HAP-1 (cell line): Measurements from ENCODE around the gene RGS6.

ENCODE experiments used
- DNase-seq, 2 experiments: peaks; one replicate each; pipeline ENCODE4 v3.0.0-alpha.2; 2016 to 2020; ENCODE audit warnings: low spot score in 2 of 2
- H3K27me3 ChIP-seq: fragments of 250-450 bp; sonication (Bioruptor Pico); 2 replicates; pipeline ENCODE4 v1.5.1; 2020; ENCODE audit warnings: low read depth, mild to moderate bottlenecking, moderate library complexity
- H3K36me3 ChIP-seq: fragments of 250-450 bp; sonication (Bioruptor Pico); replicated peaks from 2 replicates; pipeline ENCODE4 v1.5.1; 2020; ENCODE audit warnings: mild to moderate bottlenecking
- H3K4me1 ChIP-seq: fragments of 250-450 bp; sonication (Bioruptor Pico); 2 replicates; pipeline ENCODE4 v1.5.1; 2020; ENCODE audit warnings: mild to moderate bottlenecking
- H3K4me3 ChIP-seq: fragments of 250-450 bp; sonication (Bioruptor Pico); 2 replicates; pipeline ENCODE4 v1.5.1; 2020; ENCODE audit warnings: mild to moderate bottlenecking, moderate library complexity
- H3K9me3 ChIP-seq: fragments of 250-450 bp; sonication (Bioruptor Pico); 2 replicates; pipeline ENCODE4 v1.5.1; 2020; ENCODE audit warnings: mild to moderate bottlenecking, moderate library complexity
- in situ Hi-C: fragments of 300-500 bp; cut with MboI; formaldehyde crosslinking; loops from 3 replicates; pipeline ENCODE4 v1.14.3; 2020; ENCODE audit warnings: low sequenced_read_pairs, inconsistent platforms, mixed read lengths

The RGS6 gene

DNA sequence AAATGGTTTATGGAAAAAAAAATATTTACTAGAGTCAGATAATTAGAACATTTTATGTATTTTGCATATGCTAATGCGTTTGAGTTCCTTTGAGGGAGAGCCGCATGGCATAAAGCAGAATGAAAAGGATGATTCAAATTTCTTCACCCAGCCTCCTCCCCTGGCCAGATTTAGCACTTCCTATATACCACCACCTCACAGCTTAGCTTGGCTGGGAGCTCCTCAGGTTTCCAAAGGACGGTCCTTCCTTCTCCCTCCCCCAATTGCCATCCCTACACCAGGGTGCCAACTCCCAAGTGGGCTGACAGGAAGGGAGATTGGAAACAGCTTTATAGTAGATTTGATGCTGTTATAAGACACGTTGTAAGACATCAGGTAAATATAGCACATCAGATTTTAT, 157.4 kb downstream of the RGS6 start:
- in situ Hi-C loops = no loop called here

DNA sequence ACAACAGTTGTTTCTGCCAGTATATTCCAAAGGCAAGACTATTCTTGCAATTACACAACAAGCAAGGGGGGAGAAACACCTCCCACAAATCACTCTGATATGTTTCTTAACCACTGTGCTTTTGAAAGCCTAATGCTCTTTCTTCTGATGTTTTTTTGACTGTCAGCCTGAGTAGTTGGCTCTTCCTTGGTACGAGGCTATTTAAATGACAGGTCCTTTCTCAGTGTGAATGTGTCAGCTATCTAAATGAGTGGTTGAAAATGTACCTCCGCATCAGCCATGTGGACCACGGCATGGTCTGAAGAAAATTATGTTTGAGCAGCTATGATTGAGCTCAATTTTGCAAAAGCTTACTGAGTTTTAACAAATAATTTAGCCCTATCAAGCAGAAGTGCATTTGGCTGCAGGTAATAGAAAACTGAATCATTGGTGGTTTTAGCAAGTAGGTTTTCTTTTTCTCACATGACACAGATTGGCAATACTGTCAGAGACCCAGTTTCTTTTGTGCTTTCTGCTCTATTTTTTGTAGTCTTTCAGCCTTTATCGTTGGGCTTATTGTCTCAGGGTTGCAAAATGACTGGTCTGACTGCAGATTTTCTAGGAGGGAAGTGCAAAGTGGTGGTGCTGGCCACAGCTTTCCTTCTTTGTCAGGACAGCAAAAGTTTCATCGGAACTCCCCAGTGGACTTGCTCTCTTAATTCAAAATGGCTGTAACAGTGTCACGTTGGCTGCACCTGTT, 162.8 kb downstream of the RGS6 start:
- no peaks in the 10 kb centered on the region for H3K4me1 ChIP-seq
- H3K4me3 ChIP-seq = no peak overlapping the region
- H3K27me3 ChIP-seq = peaks cover 3% of the 10 kb centered on the region; the same call in 1 of the 2 replicates
- no peaks in the 10 kb centered on the region for H3K36me3 ChIP-seq
- in situ Hi-C loops = no loop called here
- no peaks in the 10 kb centered on the region for H3K9me3 ChIP-seq
- DNase-seq = no peak

More for the DNA sequence above, 157.4 kb downstream of the RGS6 start:
- DNase-seq = no peak
- Histone ChIP-seq H3K27me3 (no peaks in the 10 kb centered on the region), H3K36me3 (no peaks in the 10 kb centered on the region), H3K4me3 (no peak overlapping the region), H3K9me3 (no peaks in the 10 kb centered on the region), H3K4me1 (no peaks in the 10 kb centered on the region)

DNA sequence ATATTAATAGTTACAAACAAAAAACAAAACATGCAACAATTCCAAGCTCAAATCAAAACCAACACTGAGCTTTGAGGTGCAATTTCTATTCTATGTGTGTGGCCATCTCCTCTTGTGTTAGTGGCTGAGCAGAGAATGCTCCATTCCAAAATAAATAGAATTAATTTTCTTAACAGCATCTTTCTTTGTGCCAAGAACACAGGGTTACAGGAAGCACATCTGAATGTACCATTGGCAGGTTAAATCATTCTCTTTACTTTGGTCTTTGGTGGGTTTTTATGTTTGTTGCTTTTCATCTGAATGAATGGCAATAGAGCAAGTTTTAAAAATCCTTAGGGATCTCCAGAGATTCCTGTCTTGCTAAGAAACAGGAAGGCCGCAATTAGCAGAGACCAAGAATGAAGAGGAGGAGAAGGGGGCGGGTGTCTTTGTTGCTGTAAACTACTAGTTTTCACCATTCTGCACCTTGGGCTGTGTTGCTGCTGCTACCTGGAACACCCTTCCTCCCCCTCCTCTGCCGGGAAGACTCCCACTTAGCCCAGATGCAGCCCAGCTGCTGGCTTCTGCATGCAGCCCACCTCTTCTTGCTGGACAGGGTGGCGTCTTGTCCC, 165.0 kb downstream of the RGS6 start:
- no peaks in the 10 kb centered on the region for H3K36me3 ChIP-seq
- peaks cover 3% of the 10 kb centered on the region; the same call in 1 of the 2 replicates for H3K27me3 ChIP-seq
- no peaks in the 10 kb centered on the region for H3K9me3 ChIP-seq
- H3K4me3 ChIP-seq = no peak overlapping the region
- no peaks in the 10 kb centered on the region for H3K4me1 ChIP-seq
- DNase-seq = no peak
- in situ Hi-C loops = no loop called here

DNA sequence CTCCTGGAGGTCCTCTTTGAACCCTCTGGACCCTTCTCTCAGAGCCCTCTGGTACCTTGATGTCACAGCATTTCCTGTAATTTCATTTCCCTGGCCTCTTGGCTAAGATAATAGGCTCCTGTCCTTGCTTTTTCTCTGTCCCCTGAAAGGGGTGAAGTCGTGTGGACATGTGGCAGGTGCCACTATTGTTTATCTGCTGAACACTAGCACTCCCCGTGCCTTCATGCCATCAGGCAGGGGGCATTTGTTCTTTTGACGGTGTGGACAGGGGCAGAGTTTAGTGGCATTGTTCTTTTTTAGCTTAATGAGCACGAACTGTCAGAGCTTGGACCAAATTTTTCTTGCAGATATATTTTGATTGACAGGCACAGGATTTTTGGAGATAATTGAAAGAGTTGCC, 166.0 kb downstream of the RGS6 start:
- H3K4me3 ChIP-seq = no peak overlapping the region
- no peaks in the 10 kb centered on the region for H3K36me3 ChIP-seq
- H3K9me3 ChIP-seq = no peaks in the 10 kb centered on the region
- H3K4me1 ChIP-seq = no peaks in the 10 kb centered on the region
- peaks cover 5% of the 10 kb centered on the region; the same call in 1 of the 2 replicates for H3K27me3 ChIP-seq
- DNase-seq = no peak
- in situ Hi-C loops = no loop called here

DNA sequence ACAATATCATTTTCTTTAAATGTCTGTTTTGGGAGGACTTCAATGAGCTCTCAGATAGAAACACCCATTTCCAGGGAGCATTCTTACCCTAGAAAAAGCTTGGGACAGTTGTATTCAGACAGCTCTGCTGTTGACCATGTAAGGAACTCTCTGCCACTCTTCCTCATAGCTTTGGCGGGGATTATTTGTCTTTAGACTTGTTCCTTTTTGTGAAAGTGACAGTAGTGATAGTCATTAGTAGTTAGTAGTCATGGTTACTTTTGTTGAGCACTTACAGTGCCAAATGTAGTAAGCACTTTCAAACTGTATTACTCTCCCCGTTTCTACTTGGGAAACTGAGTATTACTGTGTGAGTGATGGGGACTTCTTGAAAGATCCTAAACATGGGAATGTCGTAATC, 167.3 kb downstream of the RGS6 start:
- Histone ChIP-seq H3K9me3 (no peaks in the 10 kb centered on the region), H3K36me3 (no peaks in the 10 kb centered on the region), H3K27me3 (peaks cover 5% of the 10 kb centered on the region; the same call in 1 of the 2 replicates), H3K4me1 (no peaks in the 10 kb centered on the region), H3K4me3 (no peak overlapping the region)
- in situ Hi-C loops = no loop called here
- no peak for DNase-seq

DNA sequence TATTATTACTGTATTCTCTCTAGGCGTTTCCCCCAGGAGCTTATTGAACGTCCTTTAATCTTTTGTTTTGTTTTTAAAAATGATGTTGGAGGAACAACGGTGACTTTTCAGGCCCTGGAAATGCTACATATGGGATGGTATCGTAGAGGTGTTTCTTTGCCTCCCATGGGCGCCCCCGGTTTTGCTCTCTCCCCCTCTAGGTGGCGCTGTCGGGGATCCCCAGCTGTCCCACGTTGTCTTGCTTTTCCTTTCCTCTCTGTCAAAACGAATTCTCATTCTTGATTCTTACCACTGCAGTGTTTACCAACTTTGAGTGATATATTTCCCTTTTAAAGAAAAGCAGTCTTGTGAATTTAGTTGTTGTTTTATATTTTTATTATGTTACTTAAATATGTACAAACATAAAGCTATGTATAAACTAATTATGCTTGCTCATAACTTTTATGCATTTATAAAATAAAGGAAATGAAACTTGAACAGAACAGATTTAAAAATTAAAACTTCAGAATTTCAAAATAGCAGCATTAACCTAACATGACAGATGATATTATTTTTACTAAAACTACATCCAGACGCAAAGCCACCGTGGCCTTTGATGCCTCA, 171.9 kb downstream of the RGS6 start:
- peaks cover 15% of the 10 kb centered on the region for H3K27me3 ChIP-seq

DNA sequence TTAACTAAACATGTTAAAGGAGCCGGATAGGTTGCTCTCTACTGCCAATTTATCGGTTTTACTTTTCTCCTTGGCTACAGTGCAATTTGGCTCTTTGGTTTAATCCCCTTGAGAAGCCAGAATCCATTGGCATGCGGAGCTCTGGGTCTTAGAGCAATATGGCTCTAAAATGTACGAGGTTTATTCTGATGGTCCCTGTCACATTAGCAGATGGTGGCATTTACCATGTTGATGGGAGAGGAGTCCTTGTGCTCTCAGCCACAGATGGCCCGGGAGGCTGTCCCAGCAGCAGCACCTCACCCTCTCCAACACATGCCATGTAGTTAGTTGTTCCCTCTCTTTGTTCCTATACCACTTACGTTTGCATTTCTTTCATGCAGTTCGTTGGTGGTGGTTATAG, 179.7 kb downstream of the RGS6 start:
- H3K36me3 ChIP-seq = no peaks in the 10 kb centered on the region
- peaks cover 4% of the 10 kb centered on the region for H3K27me3 ChIP-seq
- no peaks in the 10 kb centered on the region for H3K4me1 ChIP-seq
- no peak for DNase-seq
- no peak overlapping the region for H3K4me3 ChIP-seq
- in situ Hi-C loops = no loop called here
- no peaks in the 10 kb centered on the region for H3K9me3 ChIP-seq

More for the DNA sequence above, 171.9 kb downstream of the RGS6 start:
- Histone ChIP-seq H3K9me3 (no peaks in the 10 kb centered on the region), H3K36me3 (no peaks in the 10 kb centered on the region), H3K4me1 (no peaks in the 10 kb centered on the region), H3K4me3 (no peak overlapping the region)
- DNase-seq = peak; percentile 16 to 71
- in situ Hi-C loops = no loop called here

DNA sequence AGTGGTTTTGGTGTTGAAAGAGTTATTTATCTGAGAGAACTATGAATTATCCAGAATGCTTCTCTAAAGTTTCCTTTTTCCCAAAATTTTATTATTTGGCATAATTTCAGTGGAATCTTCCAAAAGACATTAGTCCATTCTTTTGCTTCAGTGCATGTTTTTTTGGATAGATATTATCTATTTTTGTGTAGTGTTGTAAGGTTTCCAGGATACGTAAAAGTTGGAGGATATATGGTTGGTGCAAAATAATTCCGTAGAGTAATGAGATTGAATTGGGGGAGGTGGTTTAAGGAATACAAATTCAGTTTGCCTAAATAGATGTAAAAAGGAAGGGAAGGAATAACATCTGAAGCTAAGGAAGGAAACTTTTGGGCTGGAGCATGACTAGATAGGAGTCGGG, 186.6 kb downstream of the RGS6 start:
- no peaks in the 10 kb centered on the region for H3K4me1 ChIP-seq
- no peaks in the 10 kb centered on the region for H3K36me3 ChIP-seq
- no peaks in the 10 kb centered on the region; the same call in 1 of the 2 replicates for H3K27me3 ChIP-seq
- DNase-seq = no peak
- H3K4me3 ChIP-seq = no peak overlapping the region
- no peaks in the 10 kb centered on the region for H3K9me3 ChIP-seq
- in situ Hi-C loops = no loop called here

DNA sequence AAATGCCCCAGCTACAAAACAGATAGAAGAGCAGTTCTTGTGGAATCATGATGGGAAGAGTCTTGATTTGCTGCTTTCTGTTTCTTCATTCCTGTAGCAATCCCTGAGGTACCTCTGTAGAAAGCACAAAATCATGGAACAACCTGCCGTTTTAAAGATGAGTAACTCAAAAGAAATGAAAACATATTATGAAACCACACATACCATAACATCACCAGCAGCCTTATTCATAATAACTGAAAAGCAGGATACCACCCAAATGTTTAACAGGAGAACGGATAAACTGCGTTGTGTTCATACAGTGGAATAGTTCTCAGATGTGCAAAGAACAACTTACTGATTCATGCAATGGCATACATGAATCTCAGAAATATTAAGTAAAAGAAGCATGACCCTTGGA, 188.1 kb downstream of the RGS6 start:
- no peak for DNase-seq
- H3K4me1 ChIP-seq = no peaks in the 10 kb centered on the region
- H3K36me3 ChIP-seq = no peaks in the 10 kb centered on the region
- in situ Hi-C loops = no loop called here
- H3K4me3 ChIP-seq = no peak overlapping the region
- no peaks in the 10 kb centered on the region for H3K9me3 ChIP-seq
- H3K27me3 ChIP-seq = no peaks in the 10 kb centered on the region

DNA sequence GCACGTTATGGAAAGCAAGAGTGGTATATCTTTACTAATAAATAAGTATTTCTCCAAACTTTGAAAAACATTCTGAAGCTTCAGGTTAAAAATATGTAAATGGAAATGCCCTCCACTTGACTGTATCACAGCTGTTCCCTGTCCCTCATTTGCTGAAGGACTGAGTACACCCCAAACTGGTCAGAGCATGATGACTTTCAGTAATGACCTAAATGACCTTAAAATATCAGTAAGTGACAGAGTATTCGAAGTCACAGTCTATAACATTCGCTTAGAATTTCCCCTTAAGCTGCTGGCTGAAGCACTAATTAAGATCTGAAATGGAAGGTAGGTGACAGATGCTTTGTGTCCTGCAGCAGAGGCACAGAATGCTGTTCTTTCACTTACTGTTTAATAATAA, 191.5 kb downstream of the RGS6 start:
- no peaks in the 10 kb centered on the region for H3K9me3 ChIP-seq
- no peaks in the 10 kb centered on the region for H3K4me1 ChIP-seq
- no peak for DNase-seq
- no peak overlapping the region for H3K4me3 ChIP-seq
- in situ Hi-C loops = no loop called here
- no peaks in the 10 kb centered on the region for H3K36me3 ChIP-seq
- H3K27me3 ChIP-seq = peaks cover 2% of the 10 kb centered on the region; the same call in 1 of the 2 replicates

DNA sequence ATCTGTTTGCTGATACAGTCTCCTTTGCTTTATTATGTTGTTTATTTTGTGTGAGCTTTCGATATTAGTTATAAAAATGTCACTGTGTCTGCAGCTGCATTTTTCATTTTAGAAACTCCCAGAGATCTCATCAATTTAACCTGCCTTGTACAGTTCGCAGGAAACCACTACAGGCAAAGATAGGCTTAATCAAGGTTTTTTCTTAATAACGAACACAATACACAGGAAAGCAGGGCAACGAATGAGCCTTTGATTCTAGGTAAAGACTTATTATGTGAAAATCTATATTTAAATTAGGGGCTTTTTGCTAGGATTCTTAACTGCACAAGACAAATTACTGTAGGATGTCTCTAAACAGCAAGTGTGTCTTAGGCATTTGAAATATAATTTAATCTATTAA, 191.9 kb downstream of the RGS6 start:
- no peaks in the 10 kb centered on the region for H3K9me3 ChIP-seq
- no peak for DNase-seq
- H3K27me3 ChIP-seq = peaks cover 6% of the 10 kb centered on the region; the same call in 1 of the 2 replicates
- in situ Hi-C loops = no loop called here
- no peaks in the 10 kb centered on the region for H3K36me3 ChIP-seq
- no peaks in the 10 kb centered on the region for H3K4me1 ChIP-seq
- H3K4me3 ChIP-seq = no peak overlapping the region

DNA sequence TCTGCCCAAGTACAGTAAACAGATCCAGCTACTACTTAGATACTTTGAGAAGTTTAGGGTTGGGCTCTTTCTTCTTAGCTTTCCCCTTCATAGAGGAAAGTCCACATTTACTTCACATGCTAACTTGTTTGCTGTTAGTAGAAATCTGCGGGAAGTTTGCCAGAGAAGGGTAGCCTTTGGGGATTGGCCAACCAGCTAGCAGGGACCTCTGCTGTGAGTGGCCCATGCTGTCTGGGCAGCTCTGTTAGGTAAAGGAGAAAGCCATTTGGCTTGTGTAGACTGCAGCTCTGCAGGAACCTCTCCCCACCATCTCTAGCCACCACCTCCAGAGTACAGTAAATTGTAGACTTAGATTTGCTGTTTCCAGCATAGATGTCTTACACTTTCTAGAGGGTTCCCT, 193.9 kb downstream of the RGS6 start:
- no peak for DNase-seq
- H3K36me3 ChIP-seq = no peaks in the 10 kb centered on the region
- in situ Hi-C loops = no loop called here
- H3K27me3 ChIP-seq = peaks cover 7% of the 10 kb centered on the region; the same call in 1 of the 2 replicates
- no peaks in the 10 kb centered on the region for H3K9me3 ChIP-seq
- H3K4me1 ChIP-seq = no peaks in the 10 kb centered on the region
- H3K4me3 ChIP-seq = no peak overlapping the region

DNA sequence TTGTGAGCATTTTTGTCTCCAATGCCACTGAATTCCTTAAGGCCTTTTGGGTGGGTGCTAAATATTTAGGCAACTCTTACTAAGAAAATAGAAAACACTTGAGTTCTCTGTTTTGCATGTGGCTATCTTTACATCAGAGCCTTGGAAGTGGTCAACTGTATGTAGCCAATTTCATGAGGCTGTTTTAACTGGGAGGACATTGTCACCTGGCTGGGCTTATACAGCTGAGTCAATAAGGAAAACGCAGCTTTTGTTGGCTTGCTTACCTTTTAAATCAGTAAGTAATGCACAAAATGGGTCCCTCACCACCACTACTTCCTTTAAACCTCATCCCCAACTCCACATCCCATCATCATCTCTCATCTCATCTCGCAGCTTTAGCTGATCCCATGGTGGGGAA, 194.3 kb downstream of the RGS6 start:
- Histone ChIP-seq H3K9me3 (no peaks in the 10 kb centered on the region), H3K27me3 (peaks cover 7% of the 10 kb centered on the region; the same call in 1 of the 2 replicates), H3K4me3 (no peak overlapping the region), H3K4me1 (no peaks in the 10 kb centered on the region), H3K36me3 (no peaks in the 10 kb centered on the region)
- in situ Hi-C loops = no loop called here
- no peak for DNase-seq

DNA sequence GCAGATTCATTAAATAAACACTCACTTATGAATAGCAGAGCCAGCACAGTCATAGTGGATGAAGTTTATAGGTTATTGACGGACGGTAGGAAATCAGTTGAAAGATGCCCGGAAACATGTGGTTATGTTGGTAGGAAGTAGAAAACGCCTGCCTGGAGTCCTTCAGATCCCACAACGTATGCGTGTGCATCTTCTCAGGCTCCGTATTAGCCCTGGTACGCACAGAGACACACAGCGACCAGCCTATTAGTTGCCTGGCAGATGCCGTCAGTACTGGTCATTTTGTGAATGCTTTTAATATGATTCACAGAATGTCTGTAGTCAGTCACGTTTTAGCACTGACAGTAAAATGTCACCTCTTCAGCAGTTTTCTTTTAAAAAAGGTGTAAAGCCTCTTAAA, 196.4 kb downstream of the RGS6 start:
- no peaks in the 10 kb centered on the region for H3K4me1 ChIP-seq
- DNase-seq = no peak
- in situ Hi-C loops = no loop called here
- H3K27me3 ChIP-seq = peaks cover 7% of the 10 kb centered on the region; the same call in 1 of the 2 replicates
- no peaks in the 10 kb centered on the region for H3K36me3 ChIP-seq
- no peaks in the 10 kb centered on the region for H3K9me3 ChIP-seq
- H3K4me3 ChIP-seq = no peak overlapping the region
